HepG2 (cell line): ENCODE results near the gene AFF4. TPM values are rescaled to one million over a fixed set of nuclear protein-coding genes. Genes with fewer than 3 reads are reported as not detected.

Source experiments
- ARID3A ChIP-seq: IDR thresholded peaks from 2 replicates; pipeline ENCODE4 v1.6.1; 2012; ENCODE audit warnings: low read depth, low read length, improper control_type of control experiment
- ARID4A ChIP-seq: sonication (generic); formaldehyde crosslinking; IDR thresholded peaks from 2 replicates; pipeline ENCODE4 v1.5.0; 2020; ENCODE audit warnings: mild to moderate bottlenecking, missing genetic modification reagents, borderline replicate concordance
- ESRRA ChIP-seq: sonication (generic); formaldehyde crosslinking; IDR thresholded peaks from 2 replicates; pipeline ENCODE4 v1.5.1; 2020; ENCODE audit warnings: mild to moderate bottlenecking, low read depth, missing genetic modification reagents
- MNT ChIP-seq: fragments of 450-650 bp; IDR thresholded peaks from 2 replicates; pipeline ENCODE4 v1.6.1; 2016
- MYC ChIP-seq: sonication (generic); formaldehyde crosslinking; IDR thresholded peaks from 2 replicates; pipeline ENCODE4 v1.9.0; 2021; ENCODE audit warnings: missing genetic modification reagents, borderline replicate concordance
- PAF1 ChIP-seq: IDR thresholded peaks from 2 replicates; pipeline ENCODE4 v1.6.1; 2016; ENCODE audit warnings: missing genetic modification reagents, missing compliant biosample characterization
- REST ChIP-seq, 2 experiments: IDR thresholded peaks; 2 replicates each; pipeline ENCODE4 v1.6.1; 2011 to 2012; ENCODE audit warnings: low read length in 2 of 2, borderline replicate concordance in 1 of 2, low read depth in 1 of 2, mild to moderate bottlenecking in 1 of 2, moderate library complexity in 1 of 2
- SCMH1 ChIP-seq: sonication (generic); formaldehyde crosslinking; IDR thresholded peaks from 2 replicates; pipeline ENCODE4 v1.9.0; 2021; ENCODE audit warnings: missing genetic modification reagents, mild to moderate bottlenecking, borderline replicate concordance
- TGIF2 ChIP-seq: IDR thresholded peaks from 2 replicates; pipeline ENCODE4 v1.6.1; 2016; ENCODE audit warnings: control low read depth, missing compliant biosample characterization
- ZNF335 ChIP-seq: sonication (generic); formaldehyde crosslinking; IDR thresholded peaks from 2 replicates; pipeline ENCODE4 v1.4.0; 2020; ENCODE audit warnings: missing genetic modification reagents
- ZNF430 ChIP-seq: sonication (generic); formaldehyde crosslinking; IDR thresholded peaks from 2 replicates; pipeline ENCODE4 v1.9.0; 2021; ENCODE audit warnings: mild to moderate bottlenecking, missing genetic modification reagents
- ZNF512B ChIP-seq: sonication (generic); formaldehyde crosslinking; IDR thresholded peaks from 2 replicates; pipeline ENCODE4 v1.5.1; 2020; ENCODE audit warnings: missing genetic modification reagents, mild to moderate bottlenecking, borderline replicate concordance
- polyA plus RNA-seq, 8 experiments: library from polyadenylated mRNA; depleted of rRNA in 3 of 8; stranded (reverse) in 7 of 8; unstranded in 1 of 8; fragments of >200 nt; fragmentation: Illumina TruSeq in 4 of 8; extraction: Trizol in 4 of 8; gene quantifications; 2 replicates each; pipeline versions ENCODE4 v1.2.1 to v1.2.3, GENCODE V29; 2011 to 2016; ENCODE audit warnings: low read depth in 4 of 8, missing spikeins in 1 of 8, mixed read lengths in 1 of 8; ENCODE audit not compliant: insufficient read depth in 1 of 8
- total RNA-seq, 5 experiments: library from RNA; depleted of rRNA; stranded (reverse); fragments of >200 nt; fragmentation: Illumina TruSeq; extraction: Trizol; gene quantifications; 2 replicates each; pipeline ENCODE4 v1.2.3, GENCODE V29; 2016; ENCODE audit warnings: low read depth in 1 of 5

AFF4 gene
- total and polyA plus RNA-seq, 2 of the 13 experiments (the other 11 are each of a cell fraction or from before 2014, with no cell fraction given), result 22.1 to 25.5 TPM

- peak in 1 of 2 experiments; percentile 70; a peak in 2 of 4 replicates for TF ChIP-seq REST (IDR thresholded peaks at IDR 0.05; ENCODE audit: borderline replicate concordance in 1 of 2, low read depth in 1 of 2, low read length in 2 of 2)
- peak; percentile 77 for TF ChIP-seq MYC
- TF ChIP-seq MNT, result peak; percentile 47; the same call in 1 of the 2 replicates
- no peak for TF ChIP-seq ZNF512B (CRISPR knock-in tag)
- TF ChIP-seq SCMH1 (CRISPR knock-in tag), result no peak
- peak; percentile 73; the same call in 1 of the 2 replicates for TF ChIP-seq PAF1 (CRISPR knock-in tag)
- TF ChIP-seq ARID4A, result peak; percentile 73; the same call in 1 of the 2 replicates
- TF ChIP-seq ZNF335 (CRISPR knock-in tag), result peak; percentile 64; the same call in 1 of the 2 replicates
- peak; percentile 21; the same call in 1 of the 2 replicates for TF ChIP-seq ZNF430 (CRISPR knock-in tag)
- TF ChIP-seq TGIF2 (CRISPR knock-in tag), result peak; percentile 48; the same call in 1 of the 2 replicates
- peak; percentile 99 for TF ChIP-seq ARID3A
- TF ChIP-seq ESRRA, result peak; percentile 60; the same call in 1 of the 2 replicates
These were observed 90.1 kb downstream of the AFF4 start, which contains the start of gene LEAP2 (continued) for GRCh38 chr5:132873119-132873929.
